DOHH2 (cell line): ENCODE results near the gene BRAP.

Experiments used
- EZH2phosphoT487 ChIP-seq: fragments of 200-600 bp; sonication (generic); IDR thresholded peaks from 2 replicates; pipeline ENCODE4 v1.6.1; 2017; ENCODE audit warnings: borderline replicate concordance, mild to moderate bottlenecking, antibody characterized with exemption, low read length, moderate library complexity, mixed read lengths
- TF ChIP-seq, protein P1 (sequence below): fragments of 200-600 bp; sonication (generic); IDR thresholded peaks from one replicate; pipeline ENCODE4 v1.5.1; 2014; ENCODE audit warnings: antibody characterized with exemption, mild to moderate bottlenecking, low read depth, low read length; ENCODE audit not compliant: poor library complexity, severe bottlenecking

DNA sequence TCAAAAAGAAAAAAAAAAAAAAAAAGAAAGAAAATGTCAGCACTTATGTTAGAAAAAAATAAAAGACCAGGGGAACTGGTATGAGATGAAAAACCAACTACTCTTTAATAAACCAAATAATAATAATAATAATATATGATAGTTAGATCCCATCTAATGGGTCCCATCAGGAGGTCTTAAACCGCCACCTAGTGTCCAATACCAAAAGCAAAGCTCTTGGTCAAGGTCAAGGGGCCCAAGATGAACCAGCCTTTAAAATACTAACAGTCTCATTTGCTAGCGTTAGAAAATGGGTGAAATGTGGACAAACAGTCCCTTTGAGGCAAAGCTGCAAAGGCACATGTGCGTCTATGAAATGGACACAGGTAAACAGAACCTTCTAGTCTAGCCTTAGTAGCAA, 12.3 kb downstream of the BRAP start:
- TF ChIP-seq, protein P1, sequence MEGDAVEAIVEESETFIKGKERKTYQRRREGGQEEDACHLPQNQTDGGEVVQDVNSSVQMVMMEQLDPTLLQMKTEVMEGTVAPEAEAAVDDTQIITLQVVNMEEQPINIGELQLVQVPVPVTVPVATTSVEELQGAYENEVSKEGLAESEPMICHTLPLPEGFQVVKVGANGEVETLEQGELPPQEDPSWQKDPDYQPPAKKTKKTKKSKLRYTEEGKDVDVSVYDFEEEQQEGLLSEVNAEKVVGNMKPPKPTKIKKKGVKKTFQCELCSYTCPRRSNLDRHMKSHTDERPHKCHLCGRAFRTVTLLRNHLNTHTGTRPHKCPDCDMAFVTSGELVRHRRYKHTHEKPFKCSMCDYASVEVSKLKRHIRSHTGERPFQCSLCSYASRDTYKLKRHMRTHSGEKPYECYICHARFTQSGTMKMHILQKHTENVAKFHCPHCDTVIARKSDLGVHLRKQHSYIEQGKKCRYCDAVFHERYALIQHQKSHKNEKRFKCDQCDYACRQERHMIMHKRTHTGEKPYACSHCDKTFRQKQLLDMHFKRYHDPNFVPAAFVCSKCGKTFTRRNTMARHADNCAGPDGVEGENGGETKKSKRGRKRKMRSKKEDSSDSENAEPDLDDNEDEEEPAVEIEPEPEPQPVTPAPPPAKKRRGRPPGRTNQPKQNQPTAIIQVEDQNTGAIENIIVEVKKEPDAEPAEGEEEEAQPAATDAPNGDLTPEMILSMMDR, result peak; percentile 25
- no peak for TF ChIP-seq EZH2phosphoT487
